ENCODE data around the gene SKP1. TPM values are rescaled to one million over a fixed set of nuclear protein-coding genes. Genes with fewer than 3 reads are reported as not detected.
"Not testable (repeated sequence)": the region's sequence is repeated elsewhere in the genome, so short reads cannot be mapped to it uniquely, and the experiment has no call there.

Gene SKP1
- total and polyA plus RNA-seq, 5 donors = 459 to 698 (median 505) TPM

- no peaks in the 10 kb centered on the region for H3K9me3 ChIP-seq (ENCODE audit: control insufficient read depth, low read length)
- no peaks in the 10 kb centered on the region for H3K27me3 ChIP-seq (ENCODE audit: control insufficient read depth, insufficient read depth)
- H3K4me1 ChIP-seq (ENCODE audit: control insufficient read depth, insufficient read depth, low read length) = no peaks in the 10 kb centered on the region
- intact Hi-C loops (cut with DNase I) = loop anchor here in 1 of 4 donors (10.0 kb wide), 1 partner anchor 407 kb away; no protein-coding TSS in a partner anchor
- WGBS = 21% methylated on average over 29 of the region's 29 CpGs
- peak in 2 of 3 donors; percentile 25 to 60 for DNase-seq
- peak overlapping the region; percentile 89 for H3K4me3 ChIP-seq (ENCODE audit: low read length)
- peak; percentile 52 to 61 for ATAC-seq
- peak overlapping the region; percentile 90 for H3K27ac ChIP-seq (ENCODE audit: low read length)
Measured at GRCh38 chr5:134177369-134178095, 782 bp upstream of the SKP1 start.

- Histone ChIP-seq H3K27ac (ENCODE audit: low read length) (peak overlapping the region; percentile 90), H3K9me3 (ENCODE audit: control insufficient read depth, low read length) (no peaks in the 10 kb centered on the region), H3K4me1 (ENCODE audit: control insufficient read depth, insufficient read depth, low read length) (no peaks in the 10 kb centered on the region), H3K27me3 (ENCODE audit: control insufficient read depth, insufficient read depth) (no peaks in the 10 kb centered on the region), H3K4me3 (ENCODE audit: low read length) (peak overlapping the region; percentile 89)
- DNase-seq (peak; percentile 36 to 76 (median 73)), ATAC-seq (peak; percentile 19 to 42)
- intact Hi-C loops (cut with DNase I) = loop anchor here in 1 of 4 donors (10.0 kb wide), 1 partner anchor 409 kb away; no protein-coding TSS in a partner anchor
- WGBS = under 1% methylated on average over 31 of the region's 31 CpGs
Measured at GRCh38 chr5:134175921-134176510, 734 bp downstream of the SKP1 start.

DNA sequence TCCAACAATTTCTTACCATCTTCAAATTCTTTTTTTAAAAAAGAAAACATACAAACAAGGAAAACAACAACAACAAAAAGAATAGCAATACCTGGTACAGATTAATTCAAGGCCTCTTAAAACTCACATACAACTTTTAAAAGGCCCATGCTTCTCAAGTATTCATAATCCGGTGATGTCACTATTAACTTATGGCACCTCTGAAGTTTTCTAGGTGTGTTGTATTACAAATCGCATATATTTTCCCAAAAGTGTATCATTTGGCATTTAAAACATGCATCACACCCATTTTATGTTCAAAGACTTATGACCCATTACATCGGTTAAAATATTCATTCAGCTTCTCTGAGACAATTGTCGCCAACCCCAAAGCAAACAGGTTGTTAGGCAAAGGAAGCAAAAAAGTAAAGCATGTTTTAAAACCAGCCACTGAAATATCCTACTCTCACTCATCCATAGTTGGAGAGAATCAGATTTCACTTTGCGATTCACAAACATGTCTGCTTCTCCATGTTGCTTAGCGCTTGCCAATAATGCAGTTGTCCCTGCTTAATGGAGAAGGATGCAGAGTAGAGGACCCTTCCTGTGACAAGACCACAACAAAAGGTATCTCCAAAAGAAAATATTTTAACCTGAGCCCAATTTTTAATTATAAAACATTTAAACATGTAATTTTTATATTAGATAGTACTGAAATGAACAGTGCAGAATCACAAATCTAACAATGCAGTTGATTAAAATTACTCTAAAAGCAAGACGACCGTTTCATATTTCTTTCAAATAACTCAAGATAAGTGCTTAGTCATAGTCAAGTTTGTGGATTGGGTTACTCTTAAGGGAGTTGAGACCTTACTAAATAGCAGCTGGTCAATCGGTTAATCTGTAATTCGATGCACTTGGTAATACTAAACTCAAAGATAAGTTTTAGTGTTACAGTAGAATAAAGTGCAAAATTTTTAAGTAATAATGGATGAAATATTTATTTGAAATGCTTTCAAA is 1.6 kb downstream of the SKP1 start:
- ATAC-seq = no peak

GRCh38 chr5:134171972-134172371 is 4.8 kb downstream of the SKP1 start:
- no peak for DNase-seq
- Histone ChIP-seq H3K4me1 (ENCODE audit: control insufficient read depth, insufficient read depth, low read length) (no peaks in the 10 kb centered on the region), H3K27ac (ENCODE audit: low read length) (no peak overlapping the region), H3K9me3 (ENCODE audit: control insufficient read depth, low read length) (no peaks in the 10 kb centered on the region), H3K4me3 (ENCODE audit: low read length) (no peak overlapping the region), H3K27me3 (ENCODE audit: control insufficient read depth, insufficient read depth) (no peaks in the 10 kb centered on the region)
- intact Hi-C loops (cut with DNase I) = loop anchor here in 1 of 4 donors (10.0 kb wide), 1 partner anchor 413 kb away; no protein-coding TSS in a partner anchor
- ATAC-seq = no peak
- 88% methylated on average over 4 of the region's 4 CpGs for WGBS

More for the DNA sequence above, 1.6 kb downstream of the SKP1 start:
- H3K27me3 ChIP-seq (ENCODE audit: control insufficient read depth, insufficient read depth) = no peaks in the 10 kb centered on the region
- no peak for DNase-seq
- no peak overlapping the region for H3K27ac ChIP-seq (ENCODE audit: low read length)
- intact Hi-C loops (cut with DNase I) = loop anchor here in 1 of 4 donors (10.0 kb wide), 1 partner anchor 410 kb away; no protein-coding TSS in a partner anchor
- H3K4me1 ChIP-seq (ENCODE audit: control insufficient read depth, insufficient read depth, low read length) = no peaks in the 10 kb centered on the region
- peak overlapping the region; percentile 89 for H3K4me3 ChIP-seq (ENCODE audit: low read length)
- H3K9me3 ChIP-seq (ENCODE audit: control insufficient read depth, low read length) = no peaks in the 10 kb centered on the region
- 27% methylated on average over 10 of the region's 10 CpGs for WGBS

DNA sequence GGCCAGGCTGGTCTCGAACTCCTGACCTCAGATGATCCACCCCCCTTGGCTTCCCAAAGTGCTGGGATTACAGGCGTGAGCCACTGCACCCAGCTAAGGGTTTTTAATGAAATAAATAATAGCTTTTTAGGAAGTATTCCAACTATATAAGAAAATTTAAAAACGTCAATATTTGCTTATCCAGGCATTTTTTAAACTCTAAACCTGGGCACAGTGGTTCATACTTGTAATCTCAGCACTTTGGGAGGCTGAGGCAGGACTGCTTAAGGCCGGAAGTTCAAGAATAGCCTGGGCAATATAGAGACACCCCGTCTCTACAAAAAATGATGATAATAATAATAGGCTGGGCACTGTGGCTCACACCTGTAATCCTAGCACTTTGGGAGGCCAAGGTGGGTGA is 14.2 kb downstream of the SKP1 start:
- Histone ChIP-seq H3K27me3 (ENCODE audit: control insufficient read depth, insufficient read depth) (no peaks in the 10 kb centered on the region), H3K4me1 (ENCODE audit: control insufficient read depth, insufficient read depth, low read length) (no peaks in the 10 kb centered on the region), H3K27ac (ENCODE audit: low read length) (no peak overlapping the region), H3K4me3 (ENCODE audit: low read length) (no peak overlapping the region), H3K9me3 (ENCODE audit: control insufficient read depth, low read length) (no peaks in the 10 kb centered on the region)
- ATAC-seq = no peak
- 97% methylated on average over 5 of the region's 5 CpGs for WGBS
- intact Hi-C loops (cut with DNase I) = no loop called here
- DNase-seq = no peak

- intact Hi-C loops (cut with DNase I) = no loop called here
- no peak overlapping the region for H3K27ac ChIP-seq (ENCODE audit: low read length)
- WGBS = 85% methylated on average over 6 of the region's 6 CpGs
- no peak overlapping the region for H3K4me3 ChIP-seq (ENCODE audit: low read length)
- H3K9me3 ChIP-seq (ENCODE audit: control insufficient read depth, low read length) = no peaks in the 10 kb centered on the region
- H3K4me1 ChIP-seq (ENCODE audit: control insufficient read depth, insufficient read depth, low read length) = no peaks in the 10 kb centered on the region
- DNase-seq (no peak), ATAC-seq (no peak)
- H3K27me3 ChIP-seq (ENCODE audit: control insufficient read depth, insufficient read depth) = no peaks in the 10 kb centered on the region
Measured at GRCh38 chr5:134161513-134162395, 15.0 kb downstream of the SKP1 start.

DNA sequence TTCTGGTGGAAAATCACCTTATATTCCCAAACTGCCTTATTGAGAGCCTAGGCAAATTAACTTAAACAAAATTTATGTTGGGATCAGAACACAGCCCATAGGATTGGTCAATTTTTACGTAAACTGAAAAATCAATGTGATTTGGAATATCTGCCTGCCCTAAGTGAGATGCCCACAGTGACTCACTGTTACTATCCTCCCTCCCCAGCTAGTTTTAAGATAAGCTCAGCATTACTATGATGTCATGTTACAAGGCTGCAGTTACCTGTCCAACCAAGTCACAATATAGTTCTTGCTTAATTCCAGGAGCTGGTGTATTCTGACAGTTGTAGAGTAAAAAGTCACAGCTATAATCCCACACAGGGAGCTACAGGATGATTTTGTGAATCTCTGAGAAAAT is 23.1 kb downstream of the SKP1 start:
- Histone ChIP-seq H3K4me1 (ENCODE audit: control insufficient read depth, insufficient read depth, low read length) (peaks cover 7% of the 10 kb centered on the region), H3K27me3 (ENCODE audit: control insufficient read depth, insufficient read depth) (no peaks in the 10 kb centered on the region), H3K4me3 (ENCODE audit: low read length) (no peak overlapping the region), H3K27ac (ENCODE audit: low read length) (no peak overlapping the region), H3K9me3 (ENCODE audit: control insufficient read depth, low read length) (no peaks in the 10 kb centered on the region)
- no peak for DNase-seq
- no peak for ATAC-seq
- intact Hi-C loops (cut with DNase I) = no loop called here
- 96% methylated on average over 1 of the region's 1 CpG for WGBS

DNA sequence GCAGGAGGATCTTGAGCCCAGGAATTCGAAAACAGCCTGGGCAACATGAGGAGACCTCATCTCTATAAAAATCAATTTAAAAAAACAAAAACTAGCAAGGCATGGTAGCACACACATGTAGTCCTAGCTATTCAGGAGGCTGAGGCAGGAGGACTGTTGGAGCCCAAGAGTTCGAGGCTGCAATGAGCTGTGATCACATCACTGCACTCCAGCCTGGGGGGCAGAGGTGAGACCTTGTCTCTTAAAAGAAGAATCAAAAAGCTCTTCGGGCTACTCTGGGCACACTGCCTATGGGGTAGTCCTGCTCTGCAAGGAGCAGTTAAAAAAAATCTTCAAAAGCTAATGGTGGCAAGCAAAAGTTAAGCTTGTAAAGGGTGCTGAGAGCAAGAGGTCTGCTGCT is 23.5 kb downstream of the SKP1 start:
- WGBS = 77% methylated on average over 3 of the region's 3 CpGs
- Histone ChIP-seq H3K27me3 (ENCODE audit: control insufficient read depth, insufficient read depth) (no peaks in the 10 kb centered on the region), H3K9me3 (ENCODE audit: control insufficient read depth, low read length) (no peaks in the 10 kb centered on the region), H3K4me1 (ENCODE audit: control insufficient read depth, insufficient read depth, low read length) (peaks cover 7% of the 10 kb centered on the region), H3K27ac (ENCODE audit: low read length) (no peak overlapping the region), H3K4me3 (ENCODE audit: low read length) (no peak overlapping the region)
- DNase-seq (peak in 1 of 3 donors; percentile 20), ATAC-seq (no peak)
- intact Hi-C loops (cut with DNase I) = no loop called here

DNA sequence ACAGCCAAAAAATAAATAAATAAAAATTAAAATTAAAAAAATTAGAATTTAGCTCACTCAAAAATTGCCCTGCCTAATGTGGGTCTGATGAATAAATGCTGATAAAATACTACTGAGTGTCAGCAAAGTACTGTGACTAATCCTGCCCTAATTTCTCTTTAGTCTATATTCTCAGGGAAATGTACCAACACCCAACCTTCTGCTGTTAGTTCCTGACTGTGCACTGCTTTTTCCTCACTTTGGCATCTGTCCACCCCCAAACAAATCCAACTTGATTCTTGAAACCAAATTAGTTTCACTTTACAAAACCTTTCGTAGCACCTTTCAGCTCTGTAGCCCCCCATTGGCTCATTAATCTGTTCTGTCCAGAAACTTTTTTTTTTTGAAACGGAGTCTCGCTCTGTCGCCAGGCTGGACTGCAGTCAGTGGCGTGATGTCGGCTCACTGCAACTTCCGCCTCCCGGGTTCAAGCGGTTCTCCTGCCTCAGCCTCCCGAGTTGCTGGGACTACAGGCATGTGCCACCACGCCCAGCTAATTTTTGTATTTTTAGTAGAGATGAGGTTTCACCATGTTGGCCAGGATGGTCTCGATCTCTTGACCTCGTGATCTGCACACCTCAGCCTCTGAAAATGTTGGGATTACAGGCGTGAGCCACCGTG is 24.4 kb downstream of the SKP1 start:
- DNase-seq = peak in 1 of 3 donors; percentile 20
- H3K9me3 ChIP-seq (ENCODE audit: control insufficient read depth, low read length); ATAC-seq; H3K27ac ChIP-seq (ENCODE audit: low read length); H3K4me3 ChIP-seq (ENCODE audit: low read length); intact Hi-C loops (cut with DNase I); H3K4me1 ChIP-seq (ENCODE audit: control insufficient read depth, insufficient read depth, low read length); H3K27me3 ChIP-seq (ENCODE audit: control insufficient read depth, insufficient read depth): not testable (repeated sequence)
- 97% methylated on average over 15 of the region's 15 CpGs for WGBS
